Measurements from ENCODE around the gene CPNE8. TPM values are rescaled to one million over a fixed set of nuclear protein-coding genes. Genes with fewer than 3 reads are reported as not detected.

CPNE8 gene
- total RNA-seq, 2 donors from 2014 or later = 3.5 to 5.3 TPM

DNA sequence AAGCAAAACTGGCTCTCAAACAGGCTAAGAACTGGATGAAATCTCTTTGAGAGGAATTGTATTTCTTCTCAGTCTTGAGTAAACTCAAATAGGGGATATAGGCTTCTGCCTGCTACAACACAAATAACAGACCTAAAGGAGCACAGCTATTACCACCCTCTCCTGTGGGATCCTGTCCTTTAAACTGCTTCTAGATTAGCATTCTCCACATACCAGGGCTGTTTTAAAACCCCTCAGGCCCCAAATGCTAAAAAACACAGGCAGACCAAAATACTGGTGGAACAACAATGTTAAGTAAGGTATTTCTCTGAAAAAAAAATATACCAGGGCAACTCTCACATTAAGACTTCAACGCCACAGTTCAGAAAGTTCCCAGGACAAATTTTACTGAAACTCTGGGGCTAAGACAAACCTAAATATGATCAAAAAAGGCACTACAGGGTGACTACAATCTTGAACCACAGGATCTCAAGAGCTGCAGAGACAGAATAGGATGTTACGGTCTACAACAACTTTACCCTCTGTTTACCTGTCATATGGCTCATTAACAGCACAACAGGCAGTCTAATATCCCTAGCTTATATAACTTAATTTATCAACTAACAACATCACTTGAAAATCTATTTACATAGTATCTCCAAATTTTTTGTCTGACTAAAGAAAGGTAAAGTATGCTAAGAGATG, 7.2 kb downstream of the CPNE8 start:
- no peak for DNase-seq (ENCODE audit: low spot score)
- Histone ChIP-seq H3K27ac (no peak overlapping the region), H3K27me3 (replicated peaks; ENCODE audit: insufficient read depth) (no peaks in the 10 kb centered on the region), H3K4me1 (replicated peaks) (no peaks in the 10 kb centered on the region), H3K36me3 (no peaks in the 10 kb centered on the region), H3K9me3 (no peaks in the 10 kb centered on the region), H3K4me3 (no peak overlapping the region)
- no peak for TF ChIP-seq POLR2A (IDR thresholded peaks at IDR 0.05)
- TF ChIP-seq CTCF (IDR thresholded peaks at IDR 0.05) = no peak
- TF ChIP-seq POLR2AphosphoS5 (IDR thresholded peaks at IDR 0.05) = no peak
- 84% methylated on average over 2 of the region's 2 CpGs for WGBS
- intact Hi-C loops (cut with DNase I) = no loop called here

DNA sequence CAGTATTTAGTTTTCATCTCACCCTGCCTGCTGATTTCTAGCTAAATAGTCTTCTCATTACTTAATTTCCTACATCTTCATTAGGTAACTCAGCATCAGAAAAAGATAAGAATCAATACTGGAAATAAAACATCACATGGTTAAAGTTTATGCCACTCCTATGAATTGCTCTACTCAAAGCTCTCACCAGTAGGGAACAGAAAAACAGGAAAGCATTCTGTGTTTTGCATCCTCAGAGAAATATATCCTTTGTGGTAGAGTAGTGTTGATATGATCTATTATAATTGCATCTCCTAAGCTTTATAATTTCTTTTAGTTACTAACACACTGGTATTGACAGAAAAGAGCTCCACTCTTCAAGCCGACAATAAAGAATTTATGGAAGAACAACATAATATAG, 9.9 kb downstream of the CPNE8 start:
- no peaks in the 10 kb centered on the region for H3K4me1 ChIP-seq (replicated peaks)
- TF ChIP-seq POLR2A (IDR thresholded peaks at IDR 0.05) (no peak), CTCF (IDR thresholded peaks at IDR 0.05) (no peak), POLR2AphosphoS5 (IDR thresholded peaks at IDR 0.05) (no peak)
- 91% methylated on average over 1 of the region's 1 CpG for WGBS
- H3K36me3 ChIP-seq = no peaks in the 10 kb centered on the region
- no peak for DNase-seq (ENCODE audit: low spot score)
- H3K4me3 ChIP-seq = no peak overlapping the region
- no peaks in the 10 kb centered on the region for H3K9me3 ChIP-seq
- H3K27me3 ChIP-seq (replicated peaks; ENCODE audit: insufficient read depth) = no peaks in the 10 kb centered on the region
- no peak overlapping the region for H3K27ac ChIP-seq
- intact Hi-C loops (cut with DNase I) = no loop called here

- DNase-seq (ENCODE audit: low spot score) = no peak
- H3K9me3 ChIP-seq = no peaks in the 10 kb centered on the region
- no peaks in the 10 kb centered on the region for H3K4me1 ChIP-seq (replicated peaks)
- no peak overlapping the region for H3K27ac ChIP-seq
- intact Hi-C loops (cut with DNase I) = no loop called here
- H3K4me3 ChIP-seq = no peak overlapping the region
- TF ChIP-seq POLR2AphosphoS5 (IDR thresholded peaks at IDR 0.05) = no peak
- no peaks in the 10 kb centered on the region for H3K27me3 ChIP-seq (replicated peaks; ENCODE audit: insufficient read depth)
- H3K36me3 ChIP-seq = no peaks in the 10 kb centered on the region
Observed at GRCh38 chr12:38892976-38893375, 12.4 kb downstream of the CPNE8 start.

- Histone ChIP-seq H3K4me3 (no peak overlapping the region), H3K4me1 (replicated peaks) (no peaks in the 10 kb centered on the region), H3K9me3 (no peaks in the 10 kb centered on the region), H3K27ac (no peak overlapping the region), H3K36me3 (no peaks in the 10 kb centered on the region), H3K27me3 (replicated peaks; ENCODE audit: insufficient read depth) (no peaks in the 10 kb centered on the region)
- intact Hi-C loops (cut with DNase I) = no loop called here
- no peak for TF ChIP-seq POLR2AphosphoS5 (IDR thresholded peaks at IDR 0.05)
- TF ChIP-seq POLR2A (IDR thresholded peaks at IDR 0.05) = no peak
- TF ChIP-seq CTCF (IDR thresholded peaks at IDR 0.05) = no peak
- no peak for DNase-seq (ENCODE audit: low spot score)
- 44% methylated on average over 4 of the region's 4 CpGs for WGBS
Observed at GRCh38 chr12:38892087-38892786, 13.2 kb downstream of the CPNE8 start.

DNA sequence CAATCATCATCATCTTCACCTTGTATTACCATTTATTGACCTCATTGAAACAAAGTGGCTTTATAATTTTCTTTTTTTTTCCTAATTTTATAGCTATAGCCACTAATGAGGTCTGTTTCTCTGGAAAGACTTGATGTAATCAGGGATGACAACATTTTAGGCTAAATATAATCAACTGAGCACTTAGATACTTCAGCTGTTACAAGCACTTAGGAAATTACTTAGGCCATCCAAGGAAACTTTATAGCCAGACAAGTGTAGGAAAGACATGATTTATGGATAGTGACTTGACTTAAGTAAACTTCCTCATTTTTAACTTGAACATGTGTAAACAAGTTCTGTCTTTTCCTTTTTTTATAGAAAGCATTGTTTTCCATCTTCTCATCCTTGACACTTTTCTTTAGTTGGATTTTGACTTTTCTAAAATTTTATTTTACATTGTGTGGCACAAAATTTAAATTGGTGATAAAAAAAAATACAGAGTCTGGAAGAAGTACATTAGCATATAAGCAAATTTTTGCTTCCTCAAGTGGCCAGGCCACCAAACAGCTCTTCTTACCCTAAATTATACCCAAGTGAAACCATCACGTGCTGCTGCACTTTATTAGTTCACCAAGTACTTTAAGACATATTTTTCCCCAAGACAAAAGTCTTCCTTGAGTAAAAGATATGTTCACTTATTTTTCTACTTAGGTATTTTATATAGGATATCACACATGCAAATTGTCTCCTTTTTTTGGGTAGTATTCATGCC, 15.1 kb downstream of the CPNE8 start:
- H3K27ac ChIP-seq = no peak overlapping the region
- TF ChIP-seq CTCF (IDR thresholded peaks at IDR 0.05) (no peak), POLR2AphosphoS5 (IDR thresholded peaks at IDR 0.05) (no peak), POLR2A (IDR thresholded peaks at IDR 0.05) (no peak)
- no peaks in the 10 kb centered on the region for H3K27me3 ChIP-seq (replicated peaks; ENCODE audit: insufficient read depth)
- no peak overlapping the region for H3K4me3 ChIP-seq
- WGBS = 16% methylated on average over 1 of the region's 1 CpG
- no peaks in the 10 kb centered on the region for H3K9me3 ChIP-seq
- intact Hi-C loops (cut with DNase I) = no loop called here
- no peak for DNase-seq (ENCODE audit: low spot score)
- no peaks in the 10 kb centered on the region for H3K4me1 ChIP-seq (replicated peaks)
- H3K36me3 ChIP-seq = no peaks in the 10 kb centered on the region

Data from prostate gland (tissue), 2 donors.